Ishikawa (cell line): Measurements from ENCODE around the gene TASOR2.

Experiments
- CEBPB ChIP-seq: IDR thresholded peaks from 2 replicates; pipeline ENCODE4 v1.6.1; 2012
- MAX ChIP-seq: IDR thresholded peaks from 2 replicates; pipeline ENCODE4 v1.6.1; 2012
- RAD21 ChIP-seq: IDR thresholded peaks from 2 replicates; pipeline ENCODE4 v1.6.1; 2012; ENCODE audit warnings: low read depth
- REST ChIP-seq: IDR thresholded peaks from 2 replicates; pipeline ENCODE4 v1.6.1; 2012; ENCODE audit warnings: low read depth, mild to moderate bottlenecking
- YY1 ChIP-seq: IDR thresholded peaks from 2 replicates; pipeline ENCODE4 v1.6.1; 2012; ENCODE audit warnings: low read depth

- TF ChIP-seq YY1 (no peak), RAD21 (no peak), REST (no peak), CEBPB (no peak), MAX (no peak)
Observed at GRCh38 chr10:5641501-5641900, 43.1 kb upstream of the TASOR2 start.
